Measurements from ENCODE around the gene LRPAP1. TPM values are rescaled to one million over a fixed set of nuclear protein-coding genes. Genes with fewer than 3 reads are reported as not detected.

LRPAP1 gene
- total and polyA plus RNA-seq, 2 donors (not counting 1 experiment from before 2014, with no cell fraction given): 62.9 to 80.5 TPM

DNA sequence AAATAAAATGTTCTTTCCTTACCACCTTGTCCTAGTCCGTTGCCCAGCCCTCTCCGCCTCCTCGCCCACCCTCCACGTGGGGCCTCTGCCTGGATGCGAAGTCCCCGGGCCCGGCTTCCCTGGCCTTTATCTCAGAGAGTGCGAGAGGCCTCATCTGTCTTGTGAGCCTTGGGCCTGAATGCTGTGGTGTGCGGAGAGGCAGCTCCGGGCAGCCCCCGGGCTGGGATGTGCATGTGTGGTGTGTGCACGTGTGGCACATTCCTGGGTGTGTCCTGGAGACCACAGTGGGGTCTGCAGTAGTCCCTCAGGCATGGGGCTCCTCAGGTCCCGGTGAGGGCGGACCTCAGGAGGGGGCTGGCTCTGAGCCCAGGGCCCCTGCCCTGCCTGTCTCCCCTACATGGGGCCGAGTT lies 37.8 kb downstream of the LRPAP1 start:
- Histone ChIP-seq H3K27me3 (ENCODE audit: control insufficient read depth, insufficient read depth, low read length) (peaks cover 24% of the 10 kb centered on the region), H3K4me2 (ENCODE audit: extremely low read depth, insufficient read depth, low read length) (no peak overlapping the region), H3K9ac (ENCODE audit: insufficient read depth, low read length) (no peak overlapping the region), H2AFZ (ENCODE audit: low read length) (no peak overlapping the region), H3K9me3 (ENCODE audit: control insufficient read depth, insufficient read depth, low read depth, low read length) (no peaks in the 10 kb centered on the region), H3K27ac (ENCODE audit: insufficient read depth, low read length) (no peak overlapping the region), H3K4me3 (replicated peaks in 1 of 4; ENCODE audit: control extremely low read depth in 1 of 4, insufficient read depth in 1 of 4, low read depth in 3 of 4, low read length in 4 of 4) (no peak overlapping the region), H3K4me1 (ENCODE audit: control insufficient read depth, extremely low read depth, insufficient read depth, low read length) (no peaks in the 10 kb centered on the region), H3K79me2 (ENCODE audit: control insufficient read depth, insufficient read depth, low read length) (no peaks in the 10 kb centered on the region), H3K36me3 (ENCODE audit: control insufficient read depth, insufficient read depth, low read length) (no peaks in the 10 kb centered on the region), H4K20me1 (ENCODE audit: control insufficient read depth, extremely low read depth, insufficient read depth, low read length) (no peaks in the 10 kb centered on the region)
- TF ChIP-seq CTCF (conservative IDR thresholded peaks at IDR 0.05 in 1 of 2, IDR thresholded peaks at IDR 0.05 in 1 of 2; ENCODE audit: low read depth in 1 of 2, low read length in 2 of 2): no peak
- TF ChIP-seq EZH2 (IDR thresholded peaks at IDR 0.05; ENCODE audit: low read length, missing control alignments): no peak
- DNase-seq (ENCODE audit: low read depth in 2 of 2): no peak

GRCh38 chr4:3493720-3494461 lies 38.3 kb downstream of the LRPAP1 start:
- Histone ChIP-seq H3K9ac (ENCODE audit: insufficient read depth, low read length) (no peak overlapping the region), H3K27ac (ENCODE audit: insufficient read depth, low read length) (no peak overlapping the region), H3K4me2 (ENCODE audit: extremely low read depth, insufficient read depth, low read length) (no peak overlapping the region), H4K20me1 (ENCODE audit: control insufficient read depth, extremely low read depth, insufficient read depth, low read length) (no peaks in the 10 kb centered on the region), H2AFZ (ENCODE audit: low read length) (no peak overlapping the region), H3K4me3 (replicated peaks in 1 of 4; ENCODE audit: control extremely low read depth in 1 of 4, insufficient read depth in 1 of 4, low read depth in 3 of 4, low read length in 4 of 4) (no peak overlapping the region), H3K27me3 (ENCODE audit: control insufficient read depth, insufficient read depth, low read length) (peaks cover 24% of the 10 kb centered on the region), H3K4me1 (ENCODE audit: control insufficient read depth, extremely low read depth, insufficient read depth, low read length) (no peaks in the 10 kb centered on the region), H3K9me3 (ENCODE audit: control insufficient read depth, insufficient read depth, low read depth, low read length) (no peaks in the 10 kb centered on the region), H3K79me2 (ENCODE audit: control insufficient read depth, insufficient read depth, low read length) (no peaks in the 10 kb centered on the region), H3K36me3 (ENCODE audit: control insufficient read depth, insufficient read depth, low read length) (no peaks in the 10 kb centered on the region)
- no peak for TF ChIP-seq EZH2 (IDR thresholded peaks at IDR 0.05; ENCODE audit: low read length, missing control alignments)
- no peak for TF ChIP-seq CTCF (conservative IDR thresholded peaks at IDR 0.05 in 1 of 2, IDR thresholded peaks at IDR 0.05 in 1 of 2; ENCODE audit: low read depth in 1 of 2, low read length in 2 of 2)
- no peak for DNase-seq (ENCODE audit: low read depth in 2 of 2)

GRCh38 chr4:3492741-3493719 lies 39.2 kb downstream of the LRPAP1 start:
- no peaks in the 10 kb centered on the region for H3K9me3 ChIP-seq (ENCODE audit: control insufficient read depth, insufficient read depth, low read depth, low read length)
- H3K4me2 ChIP-seq (ENCODE audit: extremely low read depth, insufficient read depth, low read length): no peak overlapping the region
- no peak overlapping the region for H2AFZ ChIP-seq (ENCODE audit: low read length)
- H3K27ac ChIP-seq (ENCODE audit: insufficient read depth, low read length): no peak overlapping the region
- DNase-seq (ENCODE audit: low read depth in 2 of 2): peak; percentile 13 to 27
- TF ChIP-seq EZH2 (IDR thresholded peaks at IDR 0.05; ENCODE audit: low read length, missing control alignments) (no peak), CTCF (conservative IDR thresholded peaks at IDR 0.05 in 1 of 2, IDR thresholded peaks at IDR 0.05 in 1 of 2; ENCODE audit: low read depth in 1 of 2, low read length in 2 of 2) (no peak)
- peaks cover 24% of the 10 kb centered on the region for H3K27me3 ChIP-seq (ENCODE audit: control insufficient read depth, insufficient read depth, low read length)
- no peaks in the 10 kb centered on the region for H3K36me3 ChIP-seq (ENCODE audit: control insufficient read depth, insufficient read depth, low read length)
- H3K4me3 ChIP-seq (replicated peaks in 1 of 4; ENCODE audit: control extremely low read depth in 1 of 4, insufficient read depth in 1 of 4, low read depth in 3 of 4, low read length in 4 of 4): no peak overlapping the region
- H3K9ac ChIP-seq (ENCODE audit: insufficient read depth, low read length): no peak overlapping the region
- H3K4me1 ChIP-seq (ENCODE audit: control insufficient read depth, extremely low read depth, insufficient read depth, low read length): no peaks in the 10 kb centered on the region
- no peaks in the 10 kb centered on the region for H3K79me2 ChIP-seq (ENCODE audit: control insufficient read depth, insufficient read depth, low read length)
- no peaks in the 10 kb centered on the region for H4K20me1 ChIP-seq (ENCODE audit: control insufficient read depth, extremely low read depth, insufficient read depth, low read length)

Measured in fibroblast of lung (primary cell).